Activated naive CD4-positive, alpha-beta T cell (primary cell): ENCODE measurements around the gene SEC22A.

Experiments
- DNase-seq, 4 experiments: peaks; one replicate each; lab custom pipeline; 2025; lab: John Stamatoyannopoulos, UW

Gene SEC22A

DNA sequence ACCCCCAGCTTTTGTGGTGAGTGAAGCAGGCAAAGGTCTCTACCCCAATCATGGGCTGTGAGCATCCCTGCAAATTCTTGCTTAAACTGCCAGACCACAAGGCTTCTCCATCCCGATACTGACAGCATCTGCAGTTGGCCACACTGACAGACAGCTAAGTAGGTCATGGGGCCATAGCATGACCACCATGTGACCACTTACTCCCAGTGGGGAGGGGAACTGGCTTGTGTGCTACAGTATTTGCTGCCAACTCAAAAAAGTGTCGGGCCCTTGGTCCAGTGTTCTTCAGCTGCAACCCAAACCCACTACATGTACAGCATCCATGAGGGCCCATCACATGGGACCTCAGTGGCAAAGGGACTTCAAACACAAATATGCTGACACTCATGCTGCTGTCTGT lies 103.4 kb downstream of the SEC22A start:
- DNase-seq: no peak

DNA sequence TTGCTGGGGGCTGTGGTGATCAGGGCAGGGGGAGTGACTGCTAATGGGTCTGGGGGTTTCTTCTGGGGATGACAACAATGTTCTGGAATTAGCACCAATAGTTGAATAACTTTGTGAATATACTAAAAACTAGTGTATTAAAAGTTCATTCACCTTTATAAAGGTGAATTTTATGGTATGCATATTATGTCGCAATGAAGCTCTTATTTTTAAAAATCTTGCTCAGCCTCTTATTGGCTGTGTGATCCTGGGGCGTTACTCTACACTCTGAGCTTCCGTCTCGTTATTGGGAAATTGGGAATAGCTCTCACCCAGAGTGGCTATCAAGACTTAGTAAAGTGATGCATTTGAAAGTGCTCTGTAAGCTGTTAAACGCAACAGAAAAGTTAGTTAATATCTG lies 105.3 kb downstream of the SEC22A start:
- no peak for DNase-seq

DNA sequence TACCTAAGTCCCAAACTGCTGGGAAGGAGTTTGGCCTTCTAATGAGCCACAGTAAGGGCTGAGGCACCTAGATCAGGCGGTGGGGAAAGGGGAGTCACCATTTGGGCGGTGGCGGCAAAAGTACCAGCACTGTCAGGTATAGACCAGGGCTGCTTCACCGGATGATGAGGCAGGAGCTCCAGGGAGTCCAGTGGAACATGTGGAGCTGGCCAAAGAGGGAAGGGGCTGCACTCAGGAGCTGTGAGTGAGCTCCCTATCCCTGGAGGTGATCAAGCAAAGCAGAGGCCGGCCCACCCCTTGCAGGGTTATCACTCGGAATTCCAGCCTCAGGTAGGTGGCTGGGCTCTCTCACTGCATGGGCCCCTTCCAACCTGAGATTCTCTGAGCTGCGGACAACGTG lies 108.4 kb downstream of the SEC22A start:
- DNase-seq: no peak

DNA sequence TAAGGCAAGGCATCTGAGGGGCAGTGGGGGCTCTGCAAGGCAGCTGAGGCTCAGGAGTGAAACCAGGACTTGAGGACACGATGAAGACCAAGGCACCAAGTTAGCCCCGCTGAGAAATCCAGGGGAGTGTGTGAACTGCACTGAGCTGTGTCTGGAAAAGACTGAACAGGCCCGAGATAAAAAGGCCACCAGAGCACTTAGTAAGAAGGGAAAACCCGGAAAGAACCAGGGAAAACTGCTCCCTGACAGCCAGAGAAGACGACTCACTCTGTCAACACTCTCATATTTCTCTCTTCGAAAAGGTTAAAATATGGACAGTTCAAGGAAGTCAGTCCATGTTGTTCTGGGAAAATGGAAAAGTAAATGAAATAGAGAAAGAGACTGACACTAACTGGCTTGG lies 109.0 kb downstream of the SEC22A start:
- DNase-seq: no peak

DNA sequence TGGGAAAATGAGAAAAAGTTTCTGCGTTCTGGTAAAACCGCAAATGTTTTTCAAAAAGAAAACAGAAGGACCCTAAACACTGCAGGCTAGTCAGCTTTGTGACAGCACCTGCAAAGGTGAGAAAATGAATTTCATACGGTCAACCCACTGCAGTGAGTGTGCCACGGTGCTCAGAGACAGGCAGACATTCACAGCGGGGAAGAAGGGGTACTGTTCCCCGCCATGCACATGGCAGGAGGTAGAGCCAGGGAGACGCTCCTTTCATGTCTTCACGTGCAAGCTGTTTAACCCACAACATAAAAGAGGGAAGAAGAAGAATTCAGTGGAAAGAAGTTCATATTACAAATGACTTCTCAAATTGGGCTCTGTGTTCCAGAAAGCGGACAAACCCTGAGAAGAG lies 109.5 kb downstream of the SEC22A start:
- DNase-seq: no peak

DNA sequence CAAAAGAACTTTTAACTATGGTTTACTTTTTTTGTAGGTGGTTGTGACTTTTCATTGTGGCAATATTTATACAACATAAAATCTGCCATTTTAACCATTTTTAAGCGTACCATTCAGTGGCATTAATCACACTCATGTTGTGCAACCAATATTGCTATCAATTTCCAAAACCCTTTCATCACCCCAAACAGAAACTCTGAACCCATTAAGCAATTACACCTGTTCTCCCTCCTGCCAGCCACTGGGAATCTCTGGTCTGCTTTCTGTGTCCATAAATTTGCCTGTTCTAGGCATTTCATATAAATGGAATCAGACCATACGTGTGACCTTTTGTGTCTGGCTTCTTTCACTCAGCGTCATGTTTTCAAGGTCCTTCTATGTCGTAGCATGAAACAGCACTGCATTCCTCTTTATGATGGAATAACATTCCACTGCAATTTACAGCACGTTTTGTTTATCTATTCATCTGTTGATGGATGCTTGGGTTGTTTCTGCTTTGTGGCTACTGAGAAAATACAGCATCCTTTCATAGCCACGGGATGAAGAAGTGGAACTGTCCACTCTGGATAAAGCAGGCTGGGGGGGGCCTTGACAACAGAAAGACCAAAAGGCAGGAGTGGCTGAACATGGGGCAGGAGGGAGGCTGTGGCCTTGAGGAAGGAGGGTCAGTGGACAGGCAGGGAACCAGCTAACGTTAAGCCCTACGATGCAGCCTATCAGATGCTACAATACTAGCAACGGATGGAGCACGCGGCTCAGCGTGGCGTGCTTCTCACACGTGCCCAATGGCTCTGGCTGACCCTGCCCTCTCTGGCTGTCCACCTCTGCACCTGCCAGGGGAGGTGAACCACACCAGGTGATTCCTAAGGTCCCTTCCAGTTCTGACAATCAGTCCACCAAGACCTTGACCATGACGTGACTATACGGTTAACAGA lies 110.9 kb downstream of the SEC22A start:
- DNase-seq: no peak

DNA sequence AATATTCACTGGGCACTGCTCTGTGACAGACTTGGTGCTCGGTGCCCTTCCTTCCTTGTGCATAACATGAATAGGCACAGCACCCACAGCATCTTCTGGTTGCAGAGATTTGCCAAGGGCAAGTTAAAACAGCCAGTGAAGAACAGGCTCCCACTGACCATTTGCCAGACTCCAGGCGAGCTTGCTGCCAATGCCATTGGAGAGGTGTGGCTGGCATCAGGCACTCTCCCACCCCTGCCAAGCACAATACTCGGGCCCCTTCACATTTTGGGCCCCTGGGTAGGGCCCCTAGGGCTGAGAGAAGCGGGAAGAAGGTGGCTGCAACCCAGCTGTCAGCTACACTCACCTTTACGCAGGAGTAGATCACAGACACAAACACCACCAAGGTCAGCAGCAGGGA lies 112.1 kb downstream of the SEC22A start:
- no peak for DNase-seq

DNA sequence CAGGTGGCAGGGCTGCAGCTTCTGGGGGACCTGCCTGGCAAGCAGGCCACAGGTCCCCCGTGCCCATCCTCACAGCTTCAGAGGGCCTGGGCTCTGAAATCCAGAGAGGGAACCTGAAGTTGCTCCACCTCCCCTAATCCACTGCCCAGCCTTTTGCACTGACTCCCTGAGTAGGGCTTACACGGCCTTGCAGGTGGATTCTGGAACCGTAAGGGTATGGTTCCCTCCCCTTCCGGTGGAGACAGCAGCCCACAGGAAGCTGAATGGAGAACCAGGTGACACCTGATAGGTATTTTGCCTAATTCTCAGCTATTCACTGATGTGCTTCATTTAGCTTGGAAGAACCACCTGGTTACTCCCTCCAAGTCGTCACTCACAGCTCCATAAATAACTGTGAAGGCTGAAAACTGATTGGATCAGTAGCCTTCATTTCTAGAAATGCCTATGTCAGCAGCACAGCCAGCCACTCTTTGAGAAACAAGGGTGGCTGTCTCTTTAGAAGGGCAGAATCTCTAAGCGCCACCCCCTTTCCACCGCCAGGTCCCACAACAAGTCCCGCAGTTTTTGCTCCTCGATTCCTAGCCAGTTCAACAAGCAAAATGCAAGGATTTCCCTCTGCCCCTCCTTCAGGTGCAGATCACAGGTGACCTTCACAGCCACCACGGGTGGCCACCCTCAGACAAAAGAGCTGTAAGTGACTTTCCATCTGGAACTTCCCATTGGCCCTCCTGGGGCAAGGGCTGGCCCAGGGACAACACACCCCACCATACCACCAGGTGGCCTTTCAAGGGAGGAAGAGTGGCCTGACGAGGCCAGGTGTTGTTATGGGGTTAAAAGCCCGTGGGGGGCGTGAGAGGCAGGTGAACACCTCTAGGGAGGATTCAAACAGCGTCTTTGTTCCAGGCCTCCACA lies 112.9 kb downstream of the SEC22A start:
- DNase-seq: no peak

DNA sequence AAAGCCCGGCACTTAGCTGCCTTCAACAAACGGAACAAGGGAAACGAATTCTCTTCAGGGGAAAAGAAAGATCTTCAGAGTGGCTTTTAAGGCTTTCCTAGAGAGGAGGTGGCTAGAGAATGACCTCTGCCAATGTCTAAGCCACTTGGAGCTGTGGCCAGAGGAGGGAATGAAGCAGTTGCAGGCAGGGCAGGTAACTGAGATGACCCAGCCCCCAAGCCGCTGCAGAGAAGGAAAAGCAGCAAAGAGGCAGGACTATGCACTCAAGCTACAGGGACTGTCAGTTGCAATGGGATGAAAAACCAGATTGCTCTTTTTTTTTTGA lies 113.5 kb downstream of the SEC22A start:
- no peak for DNase-seq

DNA sequence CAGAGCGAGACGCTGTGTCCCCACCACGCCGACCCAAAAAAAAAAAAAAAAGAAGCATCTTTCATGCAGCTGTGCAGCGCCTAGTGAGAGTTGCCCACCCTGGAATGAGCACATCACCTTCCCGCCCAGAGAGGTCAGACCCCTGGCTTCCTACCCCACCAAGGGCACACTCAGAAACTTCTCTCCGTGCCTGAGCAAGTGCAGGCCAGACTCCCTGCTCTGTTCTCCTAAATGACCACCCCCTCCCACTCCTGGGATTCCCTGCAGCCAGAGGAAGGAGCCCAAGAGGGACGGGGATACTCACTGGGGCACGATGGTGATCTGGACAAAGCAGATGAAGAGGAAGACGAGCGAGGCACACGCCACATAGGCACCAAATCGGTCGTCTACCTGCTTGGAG lies 116.0 kb downstream of the SEC22A start:
- no peak for DNase-seq

DNA sequence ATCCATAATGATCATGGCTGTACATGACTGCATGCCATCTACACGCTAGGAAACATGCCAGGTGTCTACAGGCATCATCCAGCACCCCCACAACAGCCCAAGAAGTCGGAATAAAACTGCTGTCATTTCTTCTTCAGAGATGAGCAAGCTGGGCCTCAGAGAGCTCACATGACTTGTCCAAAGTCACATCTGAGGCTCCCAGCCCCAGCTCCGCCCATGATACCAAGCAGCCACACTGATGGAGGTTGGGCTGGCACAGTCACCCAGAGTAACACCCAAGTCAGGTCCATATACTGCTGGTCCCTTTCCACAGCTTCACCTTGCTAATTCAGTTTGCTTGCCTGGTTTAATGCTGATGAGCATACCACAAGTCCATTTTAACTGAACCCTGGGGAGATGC lies 116.6 kb downstream of the SEC22A start:
- no peak for DNase-seq

DNA sequence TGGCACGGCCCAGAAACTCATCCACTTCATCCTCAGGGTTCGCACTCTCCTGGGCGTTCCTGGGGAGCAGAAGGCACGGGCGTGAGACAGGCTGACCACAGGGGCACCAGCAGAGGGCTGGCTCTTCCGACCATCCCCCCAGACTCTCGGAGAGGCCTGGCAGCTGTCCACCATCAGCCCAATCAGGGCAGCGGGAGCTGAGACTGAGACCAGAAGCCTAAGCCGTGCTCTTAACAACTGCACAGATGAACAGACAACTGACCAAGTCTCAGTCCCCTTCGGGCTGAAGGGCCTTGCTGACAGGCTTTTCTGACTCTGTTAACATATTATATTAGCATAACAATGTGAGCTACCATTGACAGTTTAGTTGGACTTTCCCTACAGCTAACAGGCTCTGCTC lies 118.0 kb downstream of the SEC22A start:
- no peak for DNase-seq

DNA sequence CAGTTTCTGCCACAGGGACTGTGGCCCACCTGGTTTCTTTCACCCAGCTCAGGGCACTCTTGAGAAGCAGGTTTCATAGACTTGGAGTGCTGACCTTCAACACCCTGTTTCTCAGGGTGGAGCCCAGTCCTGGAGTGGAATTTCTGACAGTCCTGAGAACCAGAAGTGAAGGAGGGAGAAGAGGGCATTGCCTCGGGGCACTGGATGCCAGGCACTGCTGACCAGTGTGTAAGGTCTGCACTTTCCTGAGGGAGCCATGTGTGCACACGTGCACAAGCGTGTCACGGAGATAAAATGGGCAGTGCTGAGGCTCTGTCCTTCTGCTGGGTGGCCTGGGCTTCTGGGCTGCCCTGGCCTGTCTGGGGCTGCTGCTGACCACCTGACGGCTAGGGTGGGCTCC lies 118.5 kb downstream of the SEC22A start:
- no peak for DNase-seq

DNA sequence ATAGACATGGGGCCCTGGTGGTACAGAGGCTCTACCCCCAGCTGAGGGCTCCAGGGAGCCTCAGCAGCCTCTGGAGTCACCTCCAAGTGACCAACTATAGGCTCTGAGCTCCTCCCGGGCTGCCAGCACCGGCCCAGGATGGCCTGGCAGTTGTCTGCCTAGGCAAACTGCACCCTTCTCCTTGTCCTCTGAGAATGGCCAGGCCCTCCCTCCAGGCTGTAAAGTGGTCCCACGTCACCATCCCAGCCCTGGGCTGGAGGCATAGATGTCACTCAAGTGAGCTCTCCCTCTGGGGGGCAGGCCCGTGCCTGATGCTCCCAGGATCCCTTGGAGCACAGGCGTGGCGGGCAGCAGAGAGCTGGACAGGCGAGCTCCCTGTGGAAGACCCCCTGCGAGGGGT lies 120.1 kb downstream of the SEC22A start:
- DNase-seq: no peak

DNA sequence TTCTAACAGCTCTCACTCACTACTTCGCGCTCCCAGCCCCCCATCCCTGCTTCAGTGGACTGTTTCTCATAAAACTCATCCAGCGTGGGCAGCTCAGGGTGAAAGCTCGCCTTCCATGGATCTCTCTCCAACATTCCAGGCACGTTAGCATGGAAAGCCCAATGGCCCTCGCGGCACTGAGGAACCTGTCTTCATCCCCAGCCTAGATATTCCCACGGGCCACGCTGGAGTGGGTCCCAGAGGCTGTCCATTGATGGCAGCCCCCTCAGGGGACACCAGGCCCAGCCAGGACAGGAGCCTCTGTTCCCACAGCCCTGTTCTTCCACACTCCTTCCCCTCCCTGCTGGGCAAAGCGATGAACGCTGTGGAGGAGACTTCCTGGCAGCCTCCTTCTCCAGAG lies 121.1 kb downstream of the SEC22A start:
- DNase-seq: no peak
